Liver (tissue), 9 donors: ENCODE measurements around the gene SELENOV. TPM values are rescaled to one million over a fixed set of nuclear protein-coding genes. Genes with fewer than 3 reads are reported as not detected.
A peak's percentile ranks its signal among the peaks of the same experiment; 100 is the strongest.

ENCODE experiments used
- DNase-seq: peaks from one replicate; pipeline ENCODE4 v3.0.0-alpha.2; 2017; ENCODE audit warnings: low spot score
- H3K27ac ChIP-seq, 2 donors: one replicate each; pipeline ENCODE4 v1.7.0; 2013; ENCODE audit warnings: inconsistent platforms in 2 of 2, low read length in 2 of 2, control low read depth in 1 of 2, low read depth in 1 of 2, mild to moderate bottlenecking in 1 of 2
- H3K27me3 ChIP-seq, 4 donors: one replicate each; pipeline versions ENCODE4 v1.6.1 to v1.7.0; 2013; ENCODE audit warnings: low read length in 3 of 4, inconsistent platforms in 1 of 4, mild to moderate bottlenecking in 1 of 4, moderate library complexity in 1 of 4; ENCODE audit not compliant: control insufficient read depth in 4 of 4, insufficient read depth in 4 of 4
- H3K36me3 ChIP-seq, 4 donors: one replicate each; pipeline versions ENCODE4 v1.6.1 to v1.7.0; 2013; ENCODE audit warnings: low read length in 3 of 4, mild to moderate bottlenecking in 3 of 4, low read depth in 1 of 4, moderate library complexity in 1 of 4; ENCODE audit not compliant: control insufficient read depth in 4 of 4, insufficient read depth in 3 of 4
- H3K4me1 ChIP-seq, 4 donors: one replicate each; pipeline versions ENCODE4 v1.6.1 to v1.7.0; 2013; ENCODE audit warnings: low read length in 3 of 4, mild to moderate bottlenecking in 3 of 4, moderate library complexity in 1 of 4; ENCODE audit not compliant: control insufficient read depth in 4 of 4, insufficient read depth in 4 of 4
- H3K4me3 ChIP-seq, 3 donors: one replicate each; pipeline versions ENCODE4 v1.6.1 to v1.7.0; 2013; ENCODE audit warnings: low read length in 3 of 3, control low read depth in 1 of 3, low read depth in 1 of 3, mild to moderate bottlenecking in 1 of 3
- H3K9ac ChIP-seq, 2 donors: one replicate each; pipeline ENCODE4 v1.7.0; 2013; ENCODE audit warnings: low read length in 2 of 2, mild to moderate bottlenecking in 2 of 2, moderate library complexity in 2 of 2, control low read depth in 1 of 2, low read depth in 1 of 2
- H3K9me3 ChIP-seq, 4 donors: one replicate each; pipeline versions ENCODE4 v1.6.1 to v1.7.0; 2013; ENCODE audit warnings: low read length in 3 of 4; ENCODE audit not compliant: control insufficient read depth in 4 of 4
- ATF3 ChIP-seq: IDR thresholded peaks from 2 replicates; pipeline ENCODE4 v1.6.1; 2016; ENCODE audit warnings: antibody characterized with exemption
- EGR1 ChIP-seq, 2 donors: IDR thresholded peaks; 2 replicates each; pipeline ENCODE4 v1.6.1; 2016 to 2018; ENCODE audit warnings: antibody characterized with exemption in 2 of 2, low read depth in 2 of 2
- FOXA1 ChIP-seq: IDR thresholded peaks from 2 replicates; pipeline ENCODE4 v1.6.1; 2016; ENCODE audit warnings: antibody characterized with exemption
- FOXA2 ChIP-seq: IDR thresholded peaks from 2 replicates; pipeline ENCODE4 v1.6.1; 2016; ENCODE audit warnings: antibody characterized with exemption
- HNF4A ChIP-seq, 2 donors: conservative IDR thresholded peaks; 2 replicates each; pipeline ENCODE4 v1.6.1; 2016; ENCODE audit warnings: antibody characterized with exemption in 2 of 2, mild to moderate bottlenecking in 2 of 2
- HNF4G ChIP-seq: IDR thresholded peaks from 2 replicates; pipeline ENCODE4 v1.6.1; 2016; ENCODE audit warnings: antibody characterized with exemption
- JUND ChIP-seq, 2 donors: IDR thresholded peaks; 2 replicates each; pipeline ENCODE4 v1.6.1; 2016; ENCODE audit warnings: antibody characterized with exemption in 2 of 2
- NR2F2 ChIP-seq: IDR thresholded peaks from 2 replicates; pipeline ENCODE4 v1.6.1; 2016; ENCODE audit warnings: antibody characterized with exemption
- RAD21 ChIP-seq, 2 donors: IDR thresholded peaks; 2 replicates each; pipeline ENCODE4 v1.6.1; 2016; ENCODE audit warnings: antibody characterized with exemption in 2 of 2, mild to moderate bottlenecking in 2 of 2
- RXRA ChIP-seq, 2 donors: IDR thresholded peaks; 2 replicates each; pipeline ENCODE4 v1.6.1; 2017 to 2018; ENCODE audit warnings: antibody characterized with exemption in 2 of 2, mild to moderate bottlenecking in 1 of 2
- SP1 ChIP-seq: IDR thresholded peaks from 2 replicates; pipeline ENCODE4 v1.6.1; 2018; ENCODE audit warnings: antibody characterized with exemption, mild to moderate bottlenecking
- TAF1 ChIP-seq: conservative IDR thresholded peaks from 2 replicates; pipeline ENCODE4 v1.6.1; 2016; ENCODE audit warnings: antibody characterized with exemption, mild to moderate bottlenecking
- WGBS: extraction: QIAGEN DNeasy Blood & Tissue Kit; methylation state at CpG from one replicate; pipeline ENCODE4 v1.1.7; 2013; 5-methylcytosine and 5-hydroxymethylcytosine counted together
- polyA plus RNA-seq, 2 donors: library from polyadenylated mRNA; stranded (reverse) in 1 of 2; unstranded in 1 of 2; fragments of 200-250 nt in 1 of 2; fragments of >200 nt in 1 of 2; fragmentation: Nextera tagmentation in 1 of 2; extraction: Ambion mirVana in 1 of 2; gene quantifications; one replicate each; pipeline versions ENCODE4 v1.2.1 to v1.2.3, GENCODE V29; 2013 to 2015
- total RNA-seq, 2 donors: library from RNA; depleted of rRNA; stranded (reverse); fragments of >200 nt; gene quantifications; one replicate each; pipeline ENCODE4 v1.2.3, GENCODE V29; 2014
- TF ChIP-seq, protein P1 (sequence below): fragments of 150-350 bp; IDR thresholded peaks from 2 replicates; pipeline ENCODE4 v1.5.1; 2017; ENCODE audit warnings: improper control_type of control experiment, low read depth, low read length; ENCODE audit not compliant: missing input control
- TF ChIP-seq, protein P2 (sequence below): IDR thresholded peaks from 2 replicates; pipeline ENCODE4 v1.6.1; 2016; ENCODE audit warnings: antibody characterized with exemption
- donor health status: healthy.
- donor health status: healthy.
- donor health status: healthy.
- donor health status: healthy.
- donor health status: healthy.

SELENOV gene
- total and polyA plus RNA-seq, 4 donors, result not detected

DNA sequence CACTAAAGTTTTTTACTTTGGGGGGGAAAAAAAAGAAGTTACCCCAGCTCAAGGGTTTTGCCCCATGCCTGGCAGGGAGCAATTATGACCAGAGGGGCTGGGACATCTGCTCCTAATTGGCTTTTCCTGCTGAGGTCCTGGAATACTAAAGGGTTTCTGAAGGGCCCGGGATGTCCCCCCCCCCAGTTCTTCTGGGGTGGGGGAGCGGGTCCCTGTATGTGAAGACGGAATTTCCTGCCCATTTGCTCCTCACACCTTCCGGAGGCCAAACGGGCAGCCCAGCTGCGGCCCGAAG is 17.3 kb upstream of the SELENOV start:
- Histone ChIP-seq H3K9ac (no peak overlapping the region), H3K4me3 (peak overlapping the region in 1 of 3 donors; percentile 0), H3K27me3 (peaks cover 0 to 8% (median 4%) of the 10 kb centered on the region in 4 donors), H3K9me3 (no peaks in the 10 kb centered on the region), H3K4me1 (peaks cover 0 to 11% (median 6%) of the 10 kb centered on the region in 4 donors), H3K27ac (no peak overlapping the region), H3K36me3 (no peaks in the 10 kb centered on the region)
- under 1% methylated on average over 7 of the region's 7 CpGs for WGBS
- DNase-seq, result no peak
- no peak for TF ChIP-seq HNF4A (conservative IDR thresholded peaks at IDR 0.05)
- TF ChIP-seq HNF4G, result no peak
- TF ChIP-seq NR2F2, result no peak
- TF ChIP-seq, protein P1, sequence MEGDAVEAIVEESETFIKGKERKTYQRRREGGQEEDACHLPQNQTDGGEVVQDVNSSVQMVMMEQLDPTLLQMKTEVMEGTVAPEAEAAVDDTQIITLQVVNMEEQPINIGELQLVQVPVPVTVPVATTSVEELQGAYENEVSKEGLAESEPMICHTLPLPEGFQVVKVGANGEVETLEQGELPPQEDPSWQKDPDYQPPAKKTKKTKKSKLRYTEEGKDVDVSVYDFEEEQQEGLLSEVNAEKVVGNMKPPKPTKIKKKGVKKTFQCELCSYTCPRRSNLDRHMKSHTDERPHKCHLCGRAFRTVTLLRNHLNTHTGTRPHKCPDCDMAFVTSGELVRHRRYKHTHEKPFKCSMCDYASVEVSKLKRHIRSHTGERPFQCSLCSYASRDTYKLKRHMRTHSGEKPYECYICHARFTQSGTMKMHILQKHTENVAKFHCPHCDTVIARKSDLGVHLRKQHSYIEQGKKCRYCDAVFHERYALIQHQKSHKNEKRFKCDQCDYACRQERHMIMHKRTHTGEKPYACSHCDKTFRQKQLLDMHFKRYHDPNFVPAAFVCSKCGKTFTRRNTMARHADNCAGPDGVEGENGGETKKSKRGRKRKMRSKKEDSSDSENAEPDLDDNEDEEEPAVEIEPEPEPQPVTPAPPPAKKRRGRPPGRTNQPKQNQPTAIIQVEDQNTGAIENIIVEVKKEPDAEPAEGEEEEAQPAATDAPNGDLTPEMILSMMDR, result no peak
- TF ChIP-seq, protein P2, sequence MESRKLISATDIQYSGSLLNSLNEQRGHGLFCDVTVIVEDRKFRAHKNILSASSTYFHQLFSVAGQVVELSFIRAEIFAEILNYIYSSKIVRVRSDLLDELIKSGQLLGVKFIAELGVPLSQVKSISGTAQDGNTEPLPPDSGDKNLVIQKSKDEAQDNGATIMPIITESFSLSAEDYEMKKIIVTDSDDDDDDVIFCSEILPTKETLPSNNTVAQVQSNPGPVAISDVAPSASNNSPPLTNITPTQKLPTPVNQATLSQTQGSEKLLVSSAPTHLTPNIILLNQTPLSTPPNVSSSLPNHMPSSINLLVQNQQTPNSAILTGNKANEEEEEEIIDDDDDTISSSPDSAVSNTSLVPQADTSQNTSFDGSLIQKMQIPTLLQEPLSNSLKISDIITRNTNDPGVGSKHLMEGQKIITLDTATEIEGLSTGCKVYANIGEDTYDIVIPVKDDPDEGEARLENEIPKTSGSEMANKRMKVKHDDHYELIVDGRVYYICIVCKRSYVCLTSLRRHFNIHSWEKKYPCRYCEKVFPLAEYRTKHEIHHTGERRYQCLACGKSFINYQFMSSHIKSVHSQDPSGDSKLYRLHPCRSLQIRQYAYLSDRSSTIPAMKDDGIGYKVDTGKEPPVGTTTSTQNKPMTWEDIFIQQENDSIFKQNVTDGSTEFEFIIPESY, result no peak
- TF ChIP-seq JUND (IDR thresholded peaks at IDR 0.05), result no peak
- no peak for TF ChIP-seq FOXA2
- no peak for TF ChIP-seq SP1

DNA sequence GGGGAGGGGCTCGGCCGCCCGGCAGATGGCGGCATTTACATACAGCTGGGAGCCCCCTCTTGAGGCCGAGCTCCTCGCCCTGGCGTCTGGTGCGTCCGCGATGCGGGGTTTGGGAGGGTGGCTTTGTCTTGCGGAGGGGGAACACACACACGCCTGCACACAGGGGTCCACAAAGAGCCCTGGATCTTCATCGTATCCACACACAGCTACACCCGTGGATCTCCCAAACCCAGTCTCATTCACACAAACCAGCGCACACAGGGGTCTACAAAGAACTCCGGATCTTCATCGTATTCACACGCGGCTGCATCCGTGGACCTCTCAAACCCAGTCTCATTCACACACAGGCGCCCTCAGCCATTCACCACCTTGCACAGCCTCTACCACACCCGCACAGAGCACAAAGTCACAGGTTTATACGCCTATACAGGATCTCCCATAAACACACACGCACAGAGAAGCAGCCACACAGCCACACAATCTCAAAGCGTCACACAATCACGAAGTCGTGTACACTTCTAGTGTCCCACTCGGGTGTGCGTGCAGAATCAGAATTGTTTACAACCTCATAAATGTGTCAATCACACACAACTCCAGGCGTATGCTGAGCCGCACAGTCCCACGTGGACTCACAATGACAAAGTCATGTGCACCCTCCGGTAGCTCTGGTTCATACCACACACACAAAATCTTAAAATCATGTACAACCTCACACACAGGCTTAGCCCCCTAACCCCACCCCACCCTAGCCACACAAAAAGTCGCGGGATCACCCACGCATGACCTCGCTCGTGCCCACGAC is 16.7 kb upstream of the SELENOV start:
- Histone ChIP-seq H3K4me1 (peaks cover 2 to 15% (median 9%) of the 10 kb centered on the region in 4 donors), H3K36me3 (no peaks in the 10 kb centered on the region), H3K27me3 (peaks cover under 1 to 8% (median 4%) of the 10 kb centered on the region in 4 donors), H3K4me3 (peak overlapping the region in 1 of 3 donors; percentile 0), H3K9me3 (no peaks in the 10 kb centered on the region), H3K27ac (no peak overlapping the region), H3K9ac (no peak overlapping the region)
- WGBS, result 3% methylated on average over 40 of the region's 40 CpGs
- DNase-seq, result no peak
- TF ChIP-seq RAD21 (IDR thresholded peaks at IDR 0.05) (peak in 1 of 2 donors; percentile 13), RXRA (IDR thresholded peaks at IDR 0.05) (no peak)

DNA sequence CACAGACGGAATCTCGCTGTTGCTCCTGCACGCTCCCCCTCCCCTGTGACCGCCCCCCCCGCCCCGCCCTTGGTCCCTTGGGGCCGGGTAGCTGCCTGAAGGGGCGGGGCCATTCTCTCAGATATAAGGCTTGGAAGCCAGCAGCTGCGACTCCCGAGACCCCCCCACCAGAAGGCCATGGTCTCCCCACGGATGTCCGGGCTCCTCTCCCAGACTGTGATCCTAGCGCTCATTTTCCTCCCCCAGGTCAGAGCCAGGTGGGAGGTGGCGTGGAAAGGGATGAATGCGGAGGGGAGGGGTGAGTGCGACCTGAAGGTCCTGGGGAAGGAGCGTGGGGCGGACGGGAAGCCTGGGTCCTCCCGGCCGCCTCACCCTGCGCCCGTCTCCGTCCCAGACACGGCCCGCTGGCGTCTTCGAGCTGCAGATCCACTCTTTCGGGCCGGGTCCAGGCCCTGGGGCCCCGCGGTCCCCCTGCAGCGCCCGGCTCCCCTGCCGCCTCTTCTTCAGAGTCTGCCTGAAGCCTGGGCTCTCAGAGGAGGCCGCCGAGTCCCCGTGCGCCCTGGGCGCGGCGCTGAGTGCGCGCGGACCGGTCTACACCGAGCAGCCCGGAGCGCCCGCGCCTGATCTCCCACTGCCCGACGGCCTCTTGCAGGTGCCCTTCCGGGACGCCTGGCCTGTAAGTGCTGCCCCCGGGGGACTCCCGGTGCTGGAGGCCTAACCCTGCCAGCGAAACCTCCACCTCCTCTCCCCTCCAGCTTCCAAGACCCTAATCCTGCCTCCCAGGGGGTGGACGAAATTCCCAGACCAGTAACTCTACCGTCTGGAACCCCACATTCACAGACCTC is 15.9 kb upstream of the SELENOV start, which contains the start of gene DLL3:
Gene DLL3 (plus strand): TSS at position 150 of the 845 bp plus-strand sequence. CDS start 28 bp downstream, at position 178.
- Histone ChIP-seq H3K9me3 (no peaks in the 10 kb centered on the region), H3K9ac (no peak within 1 kb of the TSS), H3K4me3 (peak within 1 kb of the TSS in 1 of 3 donors; percentile 0), H3K36me3 (no peaks in the 10 kb centered on the region), H3K4me1 (peaks cover 2 to 16% (median 9%) of the 10 kb centered on the region in 4 donors), H3K27me3 (peaks cover 2 to 8% (median 6%) of the 10 kb centered on the region in 4 donors), H3K27ac (no peak within 1 kb of the TSS)
- 4% methylated on average over 60 of the region's 60 CpGs for WGBS
- no peak for DNase-seq
- TF ChIP-seq FOXA1 (no peak), NR2F2 (no peak), HNF4G (no peak), RXRA (IDR thresholded peaks at IDR 0.05) (no peak), JUND (IDR thresholded peaks at IDR 0.05) (no peak), FOXA2 (no peak), RAD21 (IDR thresholded peaks at IDR 0.05) (no peak), TAF1 (no peak), ATF3 (no peak), EGR1 (IDR thresholded peaks at IDR 0.05; ENCODE audit: low read depth in 2 of 2) (no peak)
- TF ChIP-seq, protein P2, result no peak
- TF ChIP-seq, protein P1, result no peak
